HG03025 (cell line): ENCODE results near the gene SLC2A14.
"Not testable (repeated sequence)": the region's sequence is repeated elsewhere in the genome, so short reads cannot be mapped to it uniquely, and the experiment has no call there.

Experiments
- ATAC-seq: cut with Tn5 transposase; IDR thresholded peaks from one replicate; pipeline ENCODE4 v1.9.1; 2021; ENCODE audit warnings: mild to moderate bottlenecking, moderate library complexity; ENCODE audit not compliant: unreplicated experiment, low FRiP score

SLC2A14 gene

GRCh38 chr12:7877420-7877819 lies 4.7 kb upstream of the SLC2A14 start:
- ATAC-seq = no peak

- ATAC-seq = no peak
These were observed 2.4 kb downstream of the SLC2A14 start for GRCh38 chr12:7870335-7870734.

GRCh38 chr12:7869137-7869536 lies 3.6 kb downstream of the SLC2A14 start:
- no peak for ATAC-seq

GRCh38 chr12:7868391-7868790 lies 4.3 kb downstream of the SLC2A14 start:
- no peak for ATAC-seq

- no peak for ATAC-seq
These were observed 8.0 kb downstream of the SLC2A14 start for GRCh38 chr12:7864601-7865150.

GRCh38 chr12:7862814-7863348 lies 9.8 kb downstream of the SLC2A14 start:
- not testable (repeated sequence) for ATAC-seq

GRCh38 chr12:7862301-7862700 lies 10.4 kb downstream of the SLC2A14 start:
- not testable (repeated sequence) for ATAC-seq

GRCh38 chr12:7859552-7859951 lies 13.2 kb downstream of the SLC2A14 start:
- no peak for ATAC-seq

- ATAC-seq = no peak
These were observed 14.7 kb downstream of the SLC2A14 start for GRCh38 chr12:7857971-7858370.

GRCh38 chr12:7856516-7856915 lies 16.2 kb downstream of the SLC2A14 start:
- ATAC-seq = no peak

- ATAC-seq = no peak
These were observed 19.2 kb downstream of the SLC2A14 start for GRCh38 chr12:7853557-7853956.

- not testable (repeated sequence) for ATAC-seq
These were observed 21.1 kb downstream of the SLC2A14 start for GRCh38 chr12:7851622-7852081.

- ATAC-seq = not testable (repeated sequence)
These were observed 22.6 kb downstream of the SLC2A14 start for GRCh38 chr12:7850099-7850498.

- not testable (repeated sequence) for ATAC-seq
These were observed 24.7 kb downstream of the SLC2A14 start for GRCh38 chr12:7848098-7848422.

- not testable (repeated sequence) for ATAC-seq
These were observed 25.3 kb downstream of the SLC2A14 start for GRCh38 chr12:7847226-7848097.

- no peak for ATAC-seq
These were observed 28.6 kb downstream of the SLC2A14 start for GRCh38 chr12:7844116-7844515.

- not testable (repeated sequence) for ATAC-seq
These were observed 29.1 kb downstream of the SLC2A14 start for GRCh38 chr12:7843583-7843982.

GRCh38 chr12:7843149-7843548 lies 29.6 kb downstream of the SLC2A14 start:
- ATAC-seq = not testable (repeated sequence)

- ATAC-seq = not testable (repeated sequence)
These were observed 30.3 kb downstream of the SLC2A14 start for GRCh38 chr12:7842444-7842843.

GRCh38 chr12:7839848-7840247 lies 32.9 kb downstream of the SLC2A14 start:
- ATAC-seq = not testable (repeated sequence)

GRCh38 chr12:7839226-7839625 lies 33.5 kb downstream of the SLC2A14 start:
- not testable (repeated sequence) for ATAC-seq

- no peak for ATAC-seq
These were observed 35.3 kb downstream of the SLC2A14 start for GRCh38 chr12:7837366-7837765.
